Central memory CD4-positive, alpha-beta T cell (primary cell): ENCODE data around the gene ZFR.
"Not testable (repeated sequence)": the region's sequence is repeated elsewhere in the genome, so short reads cannot be mapped to it uniquely, and the experiment has no call there.

Source experiments
- DNase-seq: peaks from one replicate; pipeline ENCODE4 v3.0.0; 2022

The ZFR gene

DNA sequence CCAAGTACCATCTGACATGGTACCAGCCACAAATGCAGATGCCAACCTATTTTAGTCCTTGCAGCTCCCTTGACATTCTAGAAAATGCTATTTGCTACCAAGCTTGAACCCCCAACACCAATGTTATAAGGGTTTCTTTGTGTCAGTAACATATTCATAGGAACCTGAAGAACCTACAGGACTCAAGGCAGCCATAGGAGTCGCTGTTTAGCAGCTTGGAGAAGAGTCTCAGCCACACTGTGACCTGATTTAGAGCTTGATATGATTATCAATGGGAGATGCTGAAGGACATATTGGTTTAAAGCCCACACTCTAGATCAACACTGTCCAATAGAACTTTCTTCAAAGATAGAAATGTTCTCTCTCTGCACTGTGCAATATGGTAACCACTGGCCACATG lies 6.4 kb upstream of the ZFR start:
- no peak for DNase-seq

DNA sequence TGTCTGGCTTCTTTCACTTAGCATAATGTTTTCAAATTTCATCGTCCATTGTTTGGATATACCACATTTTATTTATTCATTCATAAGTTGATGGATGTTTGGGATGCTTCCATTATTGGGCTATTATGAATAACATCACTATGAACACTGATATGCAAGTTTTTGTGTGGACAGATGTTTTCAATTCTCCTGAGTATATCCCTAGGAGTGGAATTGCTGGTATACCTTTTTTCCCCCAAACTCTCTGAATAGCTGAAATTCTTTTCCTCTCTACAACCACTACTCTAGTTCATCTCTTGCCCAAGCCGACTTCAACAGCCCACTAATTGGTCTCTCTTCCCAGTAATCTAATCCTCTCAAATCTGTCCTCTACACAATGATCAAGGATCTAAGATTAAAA lies 4.7 kb upstream of the ZFR start:
- DNase-seq = no peak

DNA sequence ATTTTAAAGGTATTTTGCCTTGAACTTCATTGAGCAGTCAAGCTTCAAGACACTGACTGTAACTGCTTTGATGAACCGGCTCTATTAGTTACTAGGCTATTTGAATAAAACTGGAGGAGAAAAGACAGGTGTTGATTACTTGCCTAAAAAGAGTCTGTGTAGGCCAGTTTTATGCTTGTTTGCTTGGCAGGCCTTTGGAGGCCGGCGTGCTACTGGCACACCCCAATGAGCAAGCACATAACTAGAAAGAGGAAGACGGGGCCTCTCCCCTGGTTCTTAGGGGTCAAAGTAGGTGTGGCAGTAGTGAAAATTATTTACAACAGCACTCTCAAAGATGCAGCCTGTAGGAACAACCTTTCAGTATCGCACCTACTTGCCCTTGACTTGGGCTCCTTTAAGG lies 2.1 kb upstream of the ZFR start:
- DNase-seq = no peak

DNA sequence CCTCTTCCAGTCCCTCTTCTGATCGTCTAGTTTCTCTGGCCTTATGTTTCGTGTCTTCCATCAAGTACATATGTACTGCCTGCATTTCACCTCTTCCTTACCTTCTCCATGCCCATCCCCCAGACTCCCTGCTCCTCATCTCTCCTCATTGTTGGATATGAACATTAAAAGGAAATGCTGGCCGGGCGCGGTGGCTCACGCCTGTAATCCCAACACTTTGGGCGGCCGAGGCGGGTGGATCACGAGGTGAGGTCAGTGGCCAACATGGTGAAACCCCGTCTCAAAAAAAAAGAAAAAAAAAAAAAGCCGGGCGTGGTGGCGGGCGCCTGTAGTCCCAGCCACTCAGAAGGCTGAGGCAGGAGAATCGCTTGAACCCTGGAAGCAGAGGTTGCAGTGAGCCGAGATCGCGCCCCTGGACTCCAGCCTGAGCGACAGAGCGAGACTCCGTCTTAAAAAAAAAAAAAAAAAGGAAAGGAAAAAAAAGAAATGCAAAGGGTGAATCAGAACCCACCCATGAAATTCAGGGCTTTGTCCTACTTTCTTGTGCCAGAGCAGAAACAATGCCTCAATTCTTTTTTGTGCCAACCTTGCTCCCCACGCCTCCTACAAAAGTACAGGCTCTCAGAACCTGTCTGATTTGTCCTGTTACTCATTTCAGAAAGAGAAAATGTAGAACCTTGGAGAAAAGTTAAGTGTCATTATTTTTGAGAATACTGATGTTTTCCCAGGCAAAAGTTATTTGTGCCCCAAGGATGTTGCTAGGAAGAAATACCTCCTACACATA lies 1.5 kb upstream of the ZFR start:
- no peak for DNase-seq

DNA sequence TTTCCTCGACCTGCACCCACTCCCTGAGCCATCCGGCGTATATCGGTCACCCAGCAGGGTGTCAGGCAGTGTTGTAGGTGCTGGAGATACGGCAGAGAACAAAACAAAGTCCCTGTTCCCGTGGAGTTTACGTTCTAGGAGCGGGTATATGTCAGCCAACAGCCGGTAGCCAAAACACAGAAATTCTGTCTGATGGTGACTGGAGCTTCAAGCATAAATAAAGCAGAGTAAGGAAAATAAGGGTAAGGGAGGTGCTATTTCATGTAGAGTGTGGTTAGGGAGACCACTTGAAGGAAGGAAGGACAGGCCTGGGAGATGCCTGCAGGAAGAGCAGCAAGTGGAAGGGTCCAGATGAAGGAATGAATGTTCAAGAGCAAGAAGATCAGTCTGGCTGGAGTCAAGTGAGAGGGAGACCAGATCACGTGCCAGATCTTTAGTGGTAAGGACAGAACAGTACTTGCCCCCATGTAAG lies 783 bp upstream of the ZFR start:
- no peak for DNase-seq

DNA sequence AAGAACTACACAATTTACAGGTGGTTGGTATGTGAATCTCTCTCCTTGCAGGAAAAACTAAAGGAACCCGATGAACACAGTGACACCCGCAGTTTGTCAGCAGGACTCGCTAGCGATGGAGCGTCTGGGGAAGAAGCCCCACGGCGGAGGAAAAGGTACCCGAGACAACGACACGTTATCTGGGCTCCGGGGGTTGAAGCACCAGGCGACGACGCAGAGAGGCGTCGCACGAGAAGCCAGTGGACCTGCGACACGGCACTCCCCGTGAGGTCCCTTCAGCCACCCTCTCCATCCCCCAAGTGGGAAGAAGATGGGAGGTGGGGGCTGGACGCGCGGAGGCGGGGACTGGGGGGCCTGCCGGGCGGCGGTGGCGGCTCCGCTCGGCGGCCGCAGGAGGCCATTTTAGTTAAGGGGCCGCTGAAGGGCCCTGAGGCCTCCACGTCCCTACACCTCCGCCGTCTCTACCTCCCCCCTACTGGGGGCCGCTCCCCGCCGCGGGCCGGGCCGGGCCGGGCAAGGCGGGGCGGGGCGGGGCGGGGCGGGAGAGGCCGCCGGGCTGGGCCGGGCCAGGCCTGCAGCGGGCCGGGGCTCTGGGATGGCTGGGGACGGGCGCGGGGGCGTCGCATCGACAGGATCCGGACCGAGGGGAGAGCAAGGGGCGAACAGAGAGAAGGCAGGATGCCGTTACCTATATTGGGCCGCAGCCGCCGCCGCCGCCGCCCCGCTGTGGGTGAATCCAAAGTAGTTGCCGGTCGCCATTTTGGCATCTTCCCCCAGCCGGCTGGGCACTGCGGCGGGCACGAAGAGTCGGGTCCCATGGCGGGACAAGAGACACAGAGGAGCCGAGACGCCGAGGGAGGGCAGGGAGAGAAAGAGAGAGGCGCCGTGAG lies 754 bp downstream of the ZFR start:
- DNase-seq = peak; percentile 37

DNA sequence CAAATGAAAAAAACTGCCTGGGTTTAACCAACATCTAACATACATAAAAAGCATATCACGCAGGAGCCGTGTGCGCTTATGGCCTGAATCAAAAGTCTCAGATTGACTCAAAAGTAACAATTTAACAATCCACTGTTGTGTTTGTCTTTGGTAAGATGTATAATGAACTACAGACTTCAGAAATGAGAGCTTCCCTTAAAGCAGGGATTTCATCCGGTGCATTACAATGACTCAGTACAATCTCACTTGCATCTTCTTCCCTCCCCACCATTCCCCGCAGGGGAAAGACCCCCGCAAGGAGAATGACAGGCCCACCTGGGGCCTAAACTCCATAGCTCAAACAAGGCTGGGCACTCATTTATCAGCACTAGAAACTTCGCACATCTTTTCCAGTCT lies 1.4 kb downstream of the ZFR start:
- DNase-seq = no peak

DNA sequence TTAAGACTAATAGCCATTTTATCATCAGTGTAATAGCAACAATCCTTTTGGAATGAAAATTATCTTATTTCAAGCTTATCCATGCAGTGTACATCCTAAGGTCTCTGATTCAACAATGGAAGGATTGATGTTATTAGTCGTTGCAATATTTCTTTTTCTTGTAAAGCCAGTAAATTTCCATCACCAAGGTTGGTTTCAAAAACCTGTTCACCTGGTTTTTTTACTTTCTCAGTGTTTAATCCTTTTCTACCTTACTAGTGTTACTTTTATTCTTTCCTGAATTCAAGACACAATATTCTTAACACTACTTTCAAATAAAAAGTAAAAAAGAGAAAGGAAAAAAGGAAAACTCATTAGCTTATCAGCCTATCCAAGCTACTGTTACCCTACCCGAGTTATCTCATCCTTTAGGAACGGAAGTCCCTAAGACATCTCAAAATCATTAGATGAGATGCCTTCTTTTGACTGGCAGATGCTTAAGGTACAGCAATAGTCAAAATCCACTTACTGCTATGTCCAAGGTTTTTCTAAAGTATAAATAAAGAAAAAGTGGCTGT lies 5.4 kb downstream of the ZFR start:
- DNase-seq = no peak

DNA sequence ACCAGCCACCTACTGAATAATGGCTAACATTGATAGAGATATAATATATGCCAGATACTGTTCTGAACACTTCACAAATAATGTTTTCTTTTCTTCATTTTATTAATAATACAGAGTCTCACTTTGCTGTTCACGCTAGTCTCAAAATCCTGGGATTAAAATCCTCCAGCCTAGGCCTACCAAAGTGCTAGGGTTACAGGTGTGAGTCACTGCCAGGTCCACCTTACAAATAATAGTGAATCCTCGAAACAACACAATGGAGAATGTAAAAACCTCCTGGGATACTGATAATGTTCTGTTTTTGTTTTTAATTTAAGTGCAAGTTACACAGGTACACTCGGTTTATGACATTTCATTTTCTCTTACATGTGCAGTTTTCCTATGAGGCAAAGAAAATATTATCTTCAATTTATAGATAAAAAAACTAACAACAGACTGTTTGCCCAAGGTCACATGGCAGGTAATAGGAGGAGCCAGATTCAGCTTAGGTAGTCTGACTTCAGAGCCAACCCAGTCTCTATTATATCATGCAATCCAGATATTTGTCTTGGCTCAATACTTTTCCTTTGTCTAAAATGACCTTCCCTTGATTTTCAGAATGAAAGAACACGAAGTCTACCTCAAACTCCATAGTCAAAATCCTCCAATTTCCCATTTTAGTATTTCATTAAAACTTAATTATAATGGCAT lies 7.8 kb downstream of the ZFR start:
- DNase-seq = no peak

DNA sequence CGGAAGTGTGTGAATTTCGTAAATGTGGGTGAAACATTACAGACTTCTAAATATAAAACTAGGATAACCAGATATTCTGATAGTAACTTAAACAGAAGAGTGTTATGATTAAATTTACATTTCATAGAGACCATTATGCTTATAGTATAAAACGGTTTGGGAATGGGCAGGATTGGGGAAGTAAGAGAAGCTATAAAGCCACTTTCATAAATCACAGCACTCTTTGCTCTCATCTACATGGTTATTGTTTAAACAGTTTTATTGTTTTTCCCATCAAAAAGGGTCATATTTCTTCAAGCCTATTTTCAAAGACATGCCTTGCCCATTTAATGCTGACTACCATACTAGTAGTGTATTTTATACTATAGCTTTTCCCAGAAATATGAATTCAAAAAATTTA lies 9.2 kb downstream of the ZFR start:
- no peak for DNase-seq

DNA sequence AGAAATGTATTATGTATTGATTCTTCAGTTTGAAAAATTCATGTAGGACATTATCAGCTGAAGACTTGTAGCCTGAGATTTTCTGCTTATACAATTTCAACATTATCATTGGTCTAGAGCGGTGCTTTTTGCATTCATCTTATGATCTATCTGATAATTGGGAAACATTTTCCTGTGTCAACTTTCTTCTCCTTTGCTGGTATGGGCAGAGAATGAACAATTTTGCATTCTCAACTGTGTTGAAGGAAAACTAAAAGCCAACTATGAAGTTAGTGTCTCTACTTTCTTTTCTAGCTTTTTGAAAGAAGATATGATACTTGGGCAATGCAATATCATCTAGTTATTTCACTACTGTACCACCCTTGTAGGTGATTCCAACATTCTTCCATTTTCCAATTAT lies 10.3 kb downstream of the ZFR start:
- no peak for DNase-seq

DNA sequence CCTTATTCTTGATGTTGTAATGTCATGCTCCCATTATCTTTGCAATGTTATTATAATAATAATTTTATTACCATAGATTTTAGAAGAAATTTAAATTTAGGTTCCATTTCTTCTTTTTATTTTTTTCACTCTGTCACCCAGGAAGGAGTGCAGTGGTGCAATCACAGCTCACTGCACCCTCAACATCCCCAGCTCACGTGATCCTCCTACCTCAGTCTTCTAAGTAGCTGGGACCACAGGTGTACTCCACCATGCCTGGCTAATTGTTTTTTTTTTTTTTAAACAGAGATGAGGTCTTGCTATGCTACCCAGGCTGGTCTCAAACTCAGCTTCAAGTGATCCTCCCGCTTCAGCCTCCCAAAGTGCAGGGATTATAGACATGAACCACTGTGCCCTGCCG lies 11.9 kb downstream of the ZFR start:
- DNase-seq = no peak

DNA sequence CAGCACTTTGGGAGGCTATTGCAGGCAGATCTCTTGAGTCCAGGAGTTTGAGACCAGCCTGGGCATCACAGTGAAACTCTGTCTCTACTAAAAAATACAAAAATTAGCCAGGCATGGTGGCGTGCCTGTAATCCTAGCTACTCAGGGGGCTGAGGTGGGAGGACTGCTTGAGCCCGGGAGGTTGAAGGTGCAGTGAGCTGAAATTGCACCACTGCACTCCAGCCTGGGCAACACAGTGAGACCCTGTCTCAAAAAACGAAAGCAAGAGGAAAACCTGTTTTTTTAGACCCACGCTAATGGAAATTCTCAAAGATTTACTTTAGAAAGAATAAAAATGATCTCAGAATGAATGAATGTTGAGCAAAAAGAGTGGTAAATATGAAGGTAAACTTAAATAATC lies 13.7 kb downstream of the ZFR start:
- DNase-seq = not testable (repeated sequence)

DNA sequence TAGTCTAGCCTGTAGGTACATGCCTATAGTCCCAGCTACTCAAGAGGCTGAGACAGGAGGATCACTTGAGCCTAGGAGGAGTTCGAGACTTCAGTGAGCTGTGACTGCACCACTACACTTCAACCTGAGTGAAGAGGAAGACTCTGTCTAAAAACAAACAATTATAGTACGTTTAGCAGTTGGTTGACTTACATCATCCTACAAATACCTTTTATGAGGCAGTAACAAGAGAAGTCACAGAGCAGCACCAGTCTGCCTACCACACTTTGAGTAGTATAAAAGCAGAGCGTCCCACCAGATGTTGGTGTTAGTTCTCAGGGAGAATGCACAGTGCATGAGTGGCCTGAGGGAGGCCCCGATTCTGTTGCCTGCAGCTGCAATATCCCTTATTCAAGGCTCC lies 16.1 kb downstream of the ZFR start:
- DNase-seq = no peak

DNA sequence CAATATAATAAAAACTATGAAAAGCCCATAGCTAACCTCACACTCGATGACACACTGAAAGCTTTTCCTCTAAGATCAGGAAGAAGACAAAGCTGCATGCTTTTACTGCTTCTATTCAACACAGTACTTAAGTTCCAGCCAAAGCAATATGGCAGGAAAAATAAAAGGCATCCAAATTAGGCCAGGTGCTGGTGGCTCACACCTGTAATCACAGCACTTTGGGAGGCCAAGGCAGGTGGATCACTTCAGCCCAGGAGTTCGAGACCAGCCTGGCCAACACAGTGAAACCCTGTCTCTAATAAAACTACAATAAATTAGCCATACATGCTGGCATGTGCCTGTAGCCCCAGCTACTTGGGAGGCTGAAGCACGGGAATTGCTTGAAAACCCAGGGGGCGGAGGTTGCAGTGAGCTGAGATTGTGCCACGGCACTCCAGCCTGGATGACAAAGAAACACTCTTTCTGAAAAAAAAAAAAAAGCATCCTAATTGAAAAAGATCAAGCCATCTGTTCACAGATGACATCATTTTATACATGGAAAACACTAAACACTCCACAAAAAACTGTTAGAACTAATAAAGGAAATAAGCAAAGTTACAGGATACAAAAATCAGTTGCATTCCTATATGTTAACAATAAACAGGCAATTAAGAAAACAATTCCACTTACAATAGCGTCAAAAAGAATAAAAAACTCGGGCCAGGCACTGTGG lies 17.9 kb downstream of the ZFR start:
- DNase-seq = no peak

DNA sequence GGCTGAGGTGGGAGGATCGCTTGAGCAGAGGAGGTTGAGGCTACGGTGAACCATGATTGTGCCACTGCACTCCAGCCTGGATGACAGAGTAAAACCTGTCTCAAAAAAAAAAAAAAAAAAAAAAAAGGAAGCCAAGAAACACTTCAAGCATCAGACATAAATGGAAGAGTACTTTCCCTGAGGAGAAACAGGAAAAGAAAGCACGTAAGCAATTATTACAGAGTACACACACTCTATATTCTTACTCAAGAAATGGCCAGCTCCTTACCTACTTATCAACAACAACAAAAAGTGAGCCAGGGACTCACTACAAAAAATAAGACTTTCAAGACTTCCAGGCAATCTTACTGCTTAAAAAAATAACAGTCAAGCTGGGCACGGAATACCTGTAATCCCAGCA lies 21.8 kb downstream of the ZFR start:
- no peak for DNase-seq

DNA sequence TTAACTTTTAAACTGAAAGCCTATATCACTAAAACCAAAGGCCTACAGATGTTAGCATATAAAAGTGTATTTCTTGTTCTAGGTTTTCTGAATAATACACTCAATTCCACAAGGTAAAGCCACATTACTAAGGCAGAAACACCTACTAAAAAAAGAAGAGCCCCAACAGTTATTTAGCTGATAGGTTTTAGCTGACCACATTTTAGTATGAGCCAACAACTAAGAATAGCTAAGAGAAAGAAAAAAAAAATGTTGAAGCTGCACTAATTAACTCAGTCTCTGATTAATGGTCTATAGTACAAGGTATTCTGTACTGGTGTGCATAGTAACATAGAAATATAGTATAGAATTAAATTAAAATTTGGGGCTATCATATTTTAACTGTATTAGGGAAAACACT lies 23.5 kb downstream of the ZFR start:
- DNase-seq = no peak

DNA sequence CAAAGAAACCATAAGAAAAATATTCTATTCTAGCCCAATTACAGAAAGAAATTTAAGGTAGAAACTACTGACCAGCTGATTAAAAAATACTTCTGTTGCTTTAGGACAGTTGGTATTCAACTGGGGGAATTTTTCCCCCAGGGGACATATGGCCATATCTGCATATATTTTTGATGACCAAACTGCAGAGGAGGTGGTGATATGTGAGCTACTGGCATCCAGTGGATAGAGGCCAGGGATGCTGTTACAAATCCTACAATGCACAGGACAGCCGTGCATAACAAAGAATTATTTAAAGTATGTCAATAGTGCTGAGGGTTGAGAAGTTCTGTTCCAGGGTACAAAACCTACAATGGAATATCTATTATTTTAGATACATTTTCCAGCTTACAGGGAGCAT lies 24.0 kb downstream of the ZFR start:
- DNase-seq = no peak

DNA sequence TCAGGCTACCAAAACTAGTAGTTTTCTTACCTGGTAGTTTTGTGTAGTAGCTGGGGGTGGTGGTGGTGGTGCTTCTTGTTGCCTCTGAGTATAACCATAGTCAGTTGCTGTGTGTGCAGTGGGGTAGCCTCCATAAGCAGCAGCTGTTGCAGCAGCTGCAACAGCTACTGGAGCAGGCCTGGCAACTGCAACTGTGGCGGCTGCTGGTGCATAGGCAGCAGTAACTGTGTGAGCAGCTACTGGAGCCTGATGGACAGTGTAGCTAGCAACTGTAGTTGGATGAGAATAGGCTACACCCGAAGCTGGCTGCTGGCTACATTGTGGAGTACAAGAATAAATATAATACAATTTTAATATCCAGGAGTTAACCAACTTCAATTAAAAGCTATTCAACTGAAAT lies 24.7 kb downstream of the ZFR start:
- DNase-seq = no peak

DNA sequence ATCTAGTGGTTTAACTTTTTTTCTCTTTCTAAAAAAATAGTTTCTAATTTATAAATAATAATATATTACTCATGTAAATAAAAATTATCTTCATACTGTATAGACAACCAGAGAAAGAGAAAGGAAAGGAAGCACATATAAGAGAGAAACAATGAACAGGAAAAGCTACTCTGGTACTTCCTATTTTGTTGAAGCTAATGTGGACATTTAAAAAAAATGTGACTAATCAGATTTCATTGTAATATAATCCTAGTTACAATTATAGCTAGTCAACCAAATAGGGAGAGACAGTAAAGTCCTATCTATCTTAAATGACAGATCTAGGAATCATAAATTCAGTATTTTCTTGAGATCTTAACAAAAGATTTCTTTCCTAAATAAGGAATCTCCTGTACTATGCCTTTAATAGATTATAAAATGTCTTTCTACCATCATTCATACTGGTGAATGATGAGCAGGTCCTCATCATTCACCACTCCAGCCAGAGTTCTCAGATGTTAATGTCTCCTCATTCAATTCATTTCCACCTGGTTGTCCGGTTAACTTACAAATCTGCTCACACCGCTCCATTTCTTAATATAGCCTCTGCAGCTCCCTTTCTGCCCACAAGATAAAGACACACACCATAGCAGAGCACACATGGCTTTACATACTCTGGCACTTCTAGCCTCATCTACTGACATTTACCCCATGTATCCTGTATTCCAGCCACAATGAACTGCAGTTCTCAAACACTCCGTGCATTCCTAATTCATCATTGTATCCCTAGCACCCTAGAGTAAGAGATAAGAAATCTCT lies 30.9 kb downstream of the ZFR start:
- DNase-seq = no peak

DNA sequence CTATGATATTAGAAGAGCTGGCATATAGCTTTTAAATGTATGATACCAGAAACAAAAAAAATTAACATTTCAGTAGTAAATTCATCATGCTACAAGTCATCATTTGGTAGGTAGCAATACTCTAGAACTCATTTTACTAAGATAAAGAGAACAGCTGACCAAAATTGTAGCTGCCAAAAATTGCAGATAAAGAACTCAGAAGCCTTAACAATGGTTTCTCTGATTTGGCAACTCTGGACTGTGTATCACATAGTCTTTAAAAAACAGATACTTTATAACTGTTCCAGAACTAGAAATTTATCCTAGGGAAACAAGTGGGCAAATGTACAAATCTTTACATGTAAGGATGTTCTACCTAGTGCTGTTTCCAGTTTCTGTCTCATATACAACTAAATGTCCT lies 33.9 kb downstream of the ZFR start:
- no peak for DNase-seq

DNA sequence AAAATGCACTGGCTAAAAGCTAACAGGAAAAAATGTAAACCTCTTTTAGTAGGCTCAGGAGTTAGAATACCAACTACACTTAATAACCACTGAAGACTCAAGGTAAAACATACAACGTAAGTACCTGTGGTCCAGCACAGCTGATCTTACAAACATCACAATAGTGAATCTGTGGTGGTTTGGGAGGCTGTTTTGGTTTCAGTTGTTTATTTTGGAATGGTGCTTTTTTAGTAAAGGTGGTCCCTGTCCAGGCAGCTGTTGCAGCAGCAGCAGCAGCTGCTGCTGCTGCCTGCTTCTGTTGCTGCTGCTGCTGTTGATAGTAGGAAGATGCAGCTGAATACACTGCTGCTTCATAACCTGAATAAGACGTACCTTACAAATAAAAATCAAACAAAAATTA lies 37.9 kb downstream of the ZFR start:
- DNase-seq = no peak
